GM23338 (cell line): ENCODE measurements around the gene SH3D19. TPM values are rescaled to one million over a fixed set of nuclear protein-coding genes. Genes with fewer than 3 reads are reported as not detected.

Source experiments
- ATAC-seq: fragments of 200-7000 bp; cut with Tn5 transposase; 3 replicates; pipeline ENCODE4 v1.9.1; 2020
- DNase-seq: peaks from one replicate; pipeline ENCODE4 v3.0.0-alpha.2; 2015; ENCODE audit warnings: low spot score
- H2AFZ ChIP-seq: fragments of 200-600 bp; sonication (generic); 2 replicates; pipeline ENCODE4 v1.8.0; 2016; ENCODE audit warnings: antibody characterized with exemption, mild to moderate bottlenecking, moderate library complexity
- H3F3A ChIP-seq: fragments of 200-600 bp; sonication (generic); replicated peaks from 2 replicates; pipeline ENCODE4 v1.8.0; 2017; ENCODE audit warnings: antibody characterized with exemption, mixed run types, low read depth
- H3K27ac ChIP-seq: fragments of 200-600 bp; sonication (generic); 2 replicates; pipeline ENCODE4 v1.6.1; 2016; ENCODE audit warnings: low read depth
- H3K27me3 ChIP-seq: fragments of 200-600 bp; sonication (generic); 2 replicates; pipeline ENCODE4 v1.8.0; 2016; ENCODE audit warnings: mild to moderate bottlenecking, mixed run types, moderate library complexity; ENCODE audit not compliant: insufficient read depth
- H3K36me3 ChIP-seq: fragments of 200-600 bp; sonication (generic); 2 replicates; pipeline ENCODE4 v1.8.0; 2016; ENCODE audit warnings: mild to moderate bottlenecking; ENCODE audit not compliant: insufficient read depth
- H3K4me1 ChIP-seq: fragments of 200-600 bp; sonication (generic); 2 replicates; pipeline ENCODE4 v1.8.0; 2016; ENCODE audit warnings: mild to moderate bottlenecking, moderate library complexity; ENCODE audit not compliant: insufficient read depth
- H3K4me2 ChIP-seq: fragments of 200-600 bp; sonication (generic); 2 replicates; pipeline ENCODE4 v1.7.1; 2017; ENCODE audit warnings: mixed run types
- H3K4me3 ChIP-seq: fragments of 200-600 bp; sonication (generic); 2 replicates; pipeline ENCODE4 v1.6.1; 2016; ENCODE audit warnings: mixed run types
- H3K79me2 ChIP-seq: fragments of 200-600 bp; sonication (generic); replicated peaks from 2 replicates; pipeline ENCODE4 v1.8.0; 2017; ENCODE audit warnings: mild to moderate bottlenecking; ENCODE audit not compliant: insufficient read depth
- H3K9me2 ChIP-seq: fragments of 200-600 bp; sonication (generic); 2 replicates; pipeline ENCODE4 v1.8.0; 2017; ENCODE audit not compliant: insufficient read depth
- H4K20me1 ChIP-seq: fragments of 200-600 bp; sonication (generic); replicated peaks from 2 replicates; pipeline ENCODE4 v1.8.0; 2017; ENCODE audit warnings: mild to moderate bottlenecking; ENCODE audit not compliant: insufficient read depth
- H3K27ac Mint-ChIP-seq: 2 replicates; pipeline ENCODE4 v1.8.0; 2020; ENCODE audit warnings: inconsistent platforms, mild to moderate bottlenecking, moderate library complexity, mixed read lengths
- H3K27me3 Mint-ChIP-seq: 3 replicates; pipeline ENCODE4 v1.8.0; 2022; ENCODE audit warnings: low read depth, mild to moderate bottlenecking, moderate library complexity, mixed read lengths, inconsistent platforms; ENCODE audit not compliant: insufficient read depth, poor library complexity
- H3K36me3 Mint-ChIP-seq: 3 replicates; pipeline ENCODE4 v1.8.0; 2021; ENCODE audit warnings: low read depth, mild to moderate bottlenecking, inconsistent platforms, moderate library complexity, mixed read lengths
- H3K4me1 Mint-ChIP-seq: 3 replicates; pipeline ENCODE4 v1.8.0; 2020; ENCODE audit warnings: mild to moderate bottlenecking, inconsistent platforms, mixed read lengths
- H3K4me3 Mint-ChIP-seq: 3 replicates; pipeline ENCODE4 v1.8.0; 2021; ENCODE audit warnings: moderate library complexity, mild to moderate bottlenecking, inconsistent platforms, mixed read lengths
- H3K9me3 Mint-ChIP-seq: 3 replicates; pipeline ENCODE4 v1.8.0; 2020; ENCODE audit warnings: moderate library complexity, mild to moderate bottlenecking, inconsistent platforms, mixed read lengths
- CTCF ChIP-seq, 2 experiments: fragments of 200-600 bp in 1 of 2; sonication (generic) in 1 of 2; conservative IDR thresholded peaks; 2 replicates each; pipeline versions ENCODE4 v1.5.1 to v1.6.1; 2016 to 2017; ENCODE audit warnings: antibody characterized with exemption in 2 of 2, low read depth in 2 of 2, mild to moderate bottlenecking in 2 of 2, moderate library complexity in 1 of 2
- EZH2 ChIP-seq: fragments of 200-600 bp; sonication (generic); IDR thresholded peaks from one replicate; pipeline ENCODE4 v1.8.0; 2017; ENCODE audit warnings: antibody characterized with exemption, mild to moderate bottlenecking, low read depth; ENCODE audit not compliant: unreplicated experiment
- EZH2phosphoT487 ChIP-seq: fragments of 200-600 bp; sonication (generic); IDR thresholded peaks from one replicate; pipeline ENCODE4 v1.8.1; 2018; ENCODE audit warnings: antibody characterized with exemption; ENCODE audit not compliant: unreplicated experiment
- JUNB ChIP-seq: IDR thresholded peaks from one replicate; pipeline ENCODE4 v1.6.1; 2016; ENCODE audit warnings: antibody characterized with exemption; ENCODE audit not compliant: unreplicated experiment
- NANOG ChIP-seq: IDR thresholded peaks from 2 replicates; pipeline ENCODE4 v1.6.1; 2016; ENCODE audit warnings: antibody characterized with exemption, borderline replicate concordance
- POLR2AphosphoS5 ChIP-seq: IDR thresholded peaks from 2 replicates; pipeline ENCODE4 v1.6.1; 2016; ENCODE audit warnings: antibody characterized with exemption, low read depth
- REST ChIP-seq: IDR thresholded peaks from one replicate; pipeline ENCODE4 v1.6.1; 2018; ENCODE audit warnings: antibody characterized with exemption; ENCODE audit not compliant: unreplicated experiment
- STAT1 ChIP-seq: IDR thresholded peaks from one replicate; pipeline ENCODE4 v1.6.1; 2016; ENCODE audit warnings: antibody characterized with exemption; ENCODE audit not compliant: unreplicated experiment
- ZNF114 ChIP-seq: fragments of 250-450 bp; sonication (Bioruptor Pico); IDR thresholded peaks from 2 replicates; pipeline ENCODE4 v1.5.0; 2020; ENCODE audit warnings: mild to moderate bottlenecking, moderate library complexity
- ZNF331 ChIP-seq: fragments of 250-450 bp; sonication (Bioruptor Pico); IDR thresholded peaks from 2 replicates; pipeline ENCODE4 v1.5.0; 2020; ENCODE audit warnings: low read depth, mild to moderate bottlenecking, moderate library complexity
- ZNF462 ChIP-seq: fragments of 250-450 bp; sonication (Bioruptor Pico); IDR thresholded peaks from 2 replicates; pipeline ENCODE4 v1.5.0; 2020; ENCODE audit warnings: mild to moderate bottlenecking, moderate library complexity
- polyA plus RNA-seq: library from polyadenylated mRNA; unstranded; fragments of >200 nt; fragmentation: Nextera tagmentation; extraction: Ambion mirVana; gene quantifications from 2 replicates; pipeline ENCODE4 v1.2.1, GENCODE V29; 2016
- total RNA-seq: library from RNA; depleted of rRNA; stranded (reverse); fragments of >200 nt; shearing (Covaris generic); gene quantifications from 2 replicates; pipeline ENCODE4 v1.2.3, GENCODE V29; 2014

Gene SH3D19
- total and polyA plus RNA-seq, 2 experiments from 2014 or later, result 25.3 to 57.4 TPM

GRCh38 chr4:151233600-151233999 is 91.8 kb downstream of the SH3D19 start (continued):
- no peak for TF ChIP-seq CTCF (conservative IDR thresholded peaks at IDR 0.05; ENCODE audit: low read depth in 2 of 2)
- TF ChIP-seq EZH2phosphoT487, result no peak
- no peak for TF ChIP-seq STAT1
- TF ChIP-seq POLR2AphosphoS5, result no peak
- TF ChIP-seq ZNF462 (CRISPR knock-in tag), result no peak
- no peak for TF ChIP-seq ZNF331 (CRISPR knock-in tag)
- no peak for TF ChIP-seq JUNB

GRCh38 chr4:151231915-151232595 is 93.3 kb downstream of the SH3D19 start:
- no peak overlapping the region for H2AFZ ChIP-seq
- no peaks in the 10 kb centered on the region for H3K9me2 ChIP-seq
- ATAC-seq (no peak), DNase-seq (no peak)
- H3K27me3 ChIP-seq, result no peaks in the 10 kb centered on the region
- H3K79me2 ChIP-seq, result peaks cover 16% of the 10 kb centered on the region
- H4K20me1 ChIP-seq, result peaks cover 5% of the 10 kb centered on the region; the same call in 1 of the 2 replicates
- peaks cover 9% of the 10 kb centered on the region; the same call in 2 of the 3 replicates for H3K4me1 Mint-ChIP-seq
- H3K4me1 ChIP-seq, result no peaks in the 10 kb centered on the region
- H3K4me2 ChIP-seq, result no peak overlapping the region
- H3K36me3 ChIP-seq, result no peaks in the 10 kb centered on the region
- H3K36me3 Mint-ChIP-seq, result peaks cover 14% of the 10 kb centered on the region
- peaks cover 3% of the 10 kb centered on the region for H3K27me3 Mint-ChIP-seq
- H3K27ac Mint-ChIP-seq, result no peak overlapping the region
- H3K4me3 ChIP-seq, result no peak overlapping the region
- no peak overlapping the region for H3K4me3 Mint-ChIP-seq
- peaks cover 8% of the 10 kb centered on the region; the same call in 2 of the 3 replicates for H3K9me3 Mint-ChIP-seq
- H3F3A ChIP-seq, result no peaks in the 10 kb centered on the region
- no peak overlapping the region for H3K27ac ChIP-seq
- TF ChIP-seq NANOG (no peak), STAT1 (no peak), ZNF331 (CRISPR knock-in tag) (no peak), ZNF114 (CRISPR knock-in tag) (no peak), CTCF (conservative IDR thresholded peaks at IDR 0.05; ENCODE audit: low read depth in 2 of 2) (no peak), REST (no peak), EZH2 (no peak)
